Activated CD4-positive, alpha-beta T cell treated with anti-CD3 and anti-CD28 coated beads, Interleukin-2, amount 10 ng/mL, durations not matched to agents 24 days and 14 days (primary cell): ENCODE results near the gene R3HDM4. TPM values are rescaled to one million over a fixed set of nuclear protein-coding genes. Genes with fewer than 3 reads are reported as not detected.

ENCODE experiments used
- DNase-seq: peaks from one replicate; pipeline ENCODE4 v3.0.0; 2022
- H3K27ac Mint-ChIP-seq: one replicate; pipeline ENCODE4 v1.8.0; 2022; ENCODE audit warnings: mild to moderate bottlenecking, mixed read lengths
- H3K27me3 Mint-ChIP-seq: one replicate; pipeline ENCODE4 v1.8.0; 2022; ENCODE audit warnings: mixed read lengths
- H3K36me3 Mint-ChIP-seq: one replicate; pipeline ENCODE4 v1.8.0; 2022; ENCODE audit warnings: low read depth, mild to moderate bottlenecking, mixed read lengths
- H3K4me1 Mint-ChIP-seq: one replicate; pipeline ENCODE4 v1.8.0; 2021; ENCODE audit warnings: mixed read lengths
- H3K4me3 Mint-ChIP-seq: one replicate; pipeline ENCODE4 v1.8.0; 2022; ENCODE audit warnings: mild to moderate bottlenecking, moderate library complexity, mixed read lengths
- H3K9me3 Mint-ChIP-seq: one replicate; pipeline ENCODE4 v1.8.0; 2021; ENCODE audit warnings: mixed read lengths
- intact Hi-C: fragments of 100-400 bp; cut with micrococcal nuclease; formaldehyde crosslinking; loops from one replicate; pipeline ENCODE4 v1.15.1; 2023
- total RNA-seq: library from RNA; stranded (reverse); gene quantifications from 2 replicates; pipeline ENCODE4 v1.2.3, GENCODE V29; 2022

R3HDM4 gene
- total RNA-seq, 1 donor from 2014 or later: 91.5 TPM

- H3K27me3 Mint-ChIP-seq: no peaks in the 10 kb centered on the region
- peaks cover 21% of the 10 kb centered on the region for H3K36me3 Mint-ChIP-seq
- H3K27ac Mint-ChIP-seq: no peak overlapping the region
- H3K9me3 Mint-ChIP-seq: no peaks in the 10 kb centered on the region
- H3K4me3 Mint-ChIP-seq: no peak overlapping the region
- intact Hi-C loops: no loop called here
- no peak for DNase-seq
- peaks cover 19% of the 10 kb centered on the region for H3K4me1 Mint-ChIP-seq
These were observed 10.4 kb downstream of the R3HDM4 start for GRCh38 chr19:902446-903226.

- intact Hi-C loops: no loop called here
These were observed 11.0 kb downstream of the R3HDM4 start for GRCh38 chr19:902093-902370.

GRCh38 chr19:901216-902092, 11.6 kb downstream of the R3HDM4 start:
- intact Hi-C loops: no loop called here
- H3K9me3 Mint-ChIP-seq: no peaks in the 10 kb centered on the region
- H3K4me3 Mint-ChIP-seq: no peak overlapping the region
- no peak overlapping the region for H3K27ac Mint-ChIP-seq
- H3K27me3 Mint-ChIP-seq: no peaks in the 10 kb centered on the region
- H3K36me3 Mint-ChIP-seq: peaks cover 26% of the 10 kb centered on the region
- H3K4me1 Mint-ChIP-seq: peaks cover 7% of the 10 kb centered on the region
- no peak for DNase-seq

More at GRCh38 chr19:902093-902370, 11.0 kb downstream of the R3HDM4 start:
- no peak for DNase-seq
- Mint-ChIP-seq H3K4me1 (peaks cover 13% of the 10 kb centered on the region), H3K36me3 (peaks cover 22% of the 10 kb centered on the region), H3K27me3 (no peaks in the 10 kb centered on the region), H3K27ac (no peak overlapping the region), H3K4me3 (no peak overlapping the region), H3K9me3 (no peaks in the 10 kb centered on the region)

DNA sequence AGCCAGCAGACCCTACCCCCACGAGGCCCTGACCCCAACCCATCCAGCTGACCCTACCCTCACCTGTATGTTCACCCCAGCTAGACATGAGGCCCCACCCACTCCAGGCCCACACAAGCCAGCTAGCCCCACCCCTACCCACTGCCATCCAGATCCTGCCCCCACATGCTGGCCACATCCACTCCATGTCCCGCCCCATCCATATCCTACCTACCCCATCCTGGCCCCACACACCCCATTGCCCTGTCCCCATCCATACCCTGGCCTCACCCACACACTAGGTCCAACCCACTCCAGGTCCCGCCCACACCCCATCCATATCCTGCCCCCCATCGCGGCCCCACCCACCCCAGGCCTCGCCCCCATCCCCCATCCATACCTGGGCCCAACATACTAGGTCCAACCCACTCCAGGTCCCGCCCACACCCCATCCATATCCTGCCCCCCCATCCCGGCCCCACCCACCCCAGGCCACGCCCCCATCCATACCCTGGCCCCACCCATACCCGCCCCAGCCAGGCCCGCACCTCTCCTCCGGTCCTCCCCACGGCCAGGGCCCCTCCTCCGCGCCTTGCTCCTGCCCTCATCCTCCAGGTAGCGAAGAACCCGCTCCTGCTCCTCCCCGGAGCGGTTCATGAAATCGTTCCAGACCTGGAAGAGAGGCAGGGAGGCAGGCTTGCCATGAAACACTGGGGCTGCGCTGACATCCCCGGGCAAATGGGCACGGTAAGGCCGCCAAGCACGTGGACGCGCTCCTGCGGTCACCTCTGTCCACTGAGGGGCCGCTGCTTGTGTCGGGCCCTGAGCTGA, 12.5 kb downstream of the R3HDM4 start:
- DNase-seq: peak; percentile 81
- Mint-ChIP-seq H3K4me3 (no peak overlapping the region), H3K9me3 (no peaks in the 10 kb centered on the region)

DNA sequence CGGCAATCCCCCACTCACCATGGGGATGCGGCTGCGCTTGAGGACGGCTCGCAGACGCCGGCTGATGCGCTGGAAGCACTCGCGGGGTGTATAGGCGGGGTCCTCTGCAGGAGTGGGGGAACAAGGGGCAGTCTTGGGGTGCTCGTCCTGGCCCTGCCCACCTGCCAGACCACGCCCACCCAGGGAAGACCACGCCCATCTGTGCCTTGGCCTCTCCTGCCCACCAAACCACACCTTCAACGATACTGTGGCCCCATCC, 13.0 kb downstream of the R3HDM4 start:
- H3K27ac Mint-ChIP-seq: no peak overlapping the region
- peak; percentile 65 for DNase-seq
- no peaks in the 10 kb centered on the region for H3K27me3 Mint-ChIP-seq
- no peak overlapping the region for H3K4me3 Mint-ChIP-seq
- peaks cover 8% of the 10 kb centered on the region for H3K4me1 Mint-ChIP-seq
- intact Hi-C loops: no loop called here
- H3K36me3 Mint-ChIP-seq: peaks cover 27% of the 10 kb centered on the region
- no peaks in the 10 kb centered on the region for H3K9me3 Mint-ChIP-seq

More for the DNA sequence above, 12.5 kb downstream of the R3HDM4 start:
- no peak overlapping the region for H3K27ac Mint-ChIP-seq
- no peaks in the 10 kb centered on the region for H3K27me3 Mint-ChIP-seq
- intact Hi-C loops: no loop called here
- H3K36me3 Mint-ChIP-seq: peaks cover 27% of the 10 kb centered on the region
- H3K4me1 Mint-ChIP-seq: peaks cover 6% of the 10 kb centered on the region

GRCh38 chr19:899336-900042, 13.5 kb downstream of the R3HDM4 start:
- H3K9me3 Mint-ChIP-seq: no peaks in the 10 kb centered on the region
- intact Hi-C loops: no loop called here
- no peaks in the 10 kb centered on the region for H3K27me3 Mint-ChIP-seq
- H3K4me3 Mint-ChIP-seq: no peak overlapping the region
- H3K36me3 Mint-ChIP-seq: peaks cover 26% of the 10 kb centered on the region
- peaks cover 7% of the 10 kb centered on the region for H3K4me1 Mint-ChIP-seq
- DNase-seq: no peak
- no peak overlapping the region for H3K27ac Mint-ChIP-seq

GRCh38 chr19:898663-899062, 14.4 kb downstream of the R3HDM4 start:
- no peak for DNase-seq
- Mint-ChIP-seq H3K27me3 (no peaks in the 10 kb centered on the region), H3K4me3 (no peak overlapping the region), H3K36me3 (peaks cover 21% of the 10 kb centered on the region), H3K4me1 (peaks cover 6% of the 10 kb centered on the region), H3K27ac (no peak overlapping the region), H3K9me3 (no peaks in the 10 kb centered on the region)
- intact Hi-C loops: no loop called here

GRCh38 chr19:897442-898039, 15.5 kb downstream of the R3HDM4 start:
- H3K27me3 Mint-ChIP-seq: no peaks in the 10 kb centered on the region
- H3K27ac Mint-ChIP-seq: no peak overlapping the region
- no peak for DNase-seq
- no peaks in the 10 kb centered on the region for H3K9me3 Mint-ChIP-seq
- H3K36me3 Mint-ChIP-seq: peaks cover 24% of the 10 kb centered on the region
- H3K4me3 Mint-ChIP-seq: no peak overlapping the region
- intact Hi-C loops: no loop called here
- peaks cover 13% of the 10 kb centered on the region for H3K4me1 Mint-ChIP-seq

GRCh38 chr19:896999-897398, 16.0 kb downstream of the R3HDM4 start:
- H3K27me3 Mint-ChIP-seq: no peaks in the 10 kb centered on the region
- DNase-seq: no peak
- H3K4me1 Mint-ChIP-seq: peaks cover 15% of the 10 kb centered on the region
- no peaks in the 10 kb centered on the region for H3K9me3 Mint-ChIP-seq
- intact Hi-C loops: no loop called here
- H3K27ac Mint-ChIP-seq: no peak overlapping the region
- no peak overlapping the region for H3K4me3 Mint-ChIP-seq
- peaks cover 24% of the 10 kb centered on the region for H3K36me3 Mint-ChIP-seq

- DNase-seq: no peak
- intact Hi-C loops: no loop called here
- Mint-ChIP-seq H3K27me3 (no peaks in the 10 kb centered on the region), H3K4me3 (no peak overlapping the region), H3K9me3 (no peaks in the 10 kb centered on the region), H3K36me3 (peaks cover 24% of the 10 kb centered on the region), H3K27ac (no peak overlapping the region), H3K4me1 (peaks cover 15% of the 10 kb centered on the region)
These were observed 16.6 kb downstream of the R3HDM4 start for GRCh38 chr19:896434-896833.

- peak; percentile 97 for DNase-seq
- H3K36me3 Mint-ChIP-seq: peaks cover 20% of the 10 kb centered on the region
- H3K4me1 Mint-ChIP-seq: peaks cover 17% of the 10 kb centered on the region
- intact Hi-C loops: loop anchor here (1.0 kb wide), 1 partner anchor 16 kb away; no protein-coding TSS in a partner anchor
- H3K27ac Mint-ChIP-seq: peak within 1 kb of the TSS; percentile 97
- H3K4me3 Mint-ChIP-seq: peak within 1 kb of the TSS; percentile 91
- no peaks in the 10 kb centered on the region for H3K27me3 Mint-ChIP-seq
- H3K9me3 Mint-ChIP-seq: no peaks in the 10 kb centered on the region
These were observed 19.9 kb downstream of the R3HDM4 start, which contains the start of the genes MED16 and RNU6-9 for GRCh38 chr19:892894-893689. TSS of gene MED16 (minus strand) at chr19:893187. CDS start at chr19:891131, 2,056 bp downstream. TSS of gene RNU6-9 (plus strand) at chr19:893484.

GRCh38 chr19:892243-892893, 20.7 kb downstream of the R3HDM4 start:
- Mint-ChIP-seq H3K4me1 (peaks cover 17% of the 10 kb centered on the region), H3K36me3 (peaks cover 18% of the 10 kb centered on the region), H3K4me3 (peak overlapping the region; percentile 90), H3K9me3 (no peaks in the 10 kb centered on the region), H3K27me3 (no peaks in the 10 kb centered on the region), H3K27ac (peak overlapping the region; percentile 87)
- intact Hi-C loops: no loop called here
- DNase-seq: peak; percentile 73
